IMR-90 (cell line): ENCODE results near the gene SLC25A21. TPM values are rescaled to one million over a fixed set of nuclear protein-coding genes. Genes with fewer than 3 reads are reported as not detected.

Source experiments
- ATAC-seq: fragments of 200-7000 bp; cut with Tn5 transposase; 2 replicates; pipeline ENCODE4 v1.9.1; 2020; ENCODE audit warnings: low read depth, mild to moderate bottlenecking, moderate library complexity
- BruUV-seq: library from RNA; stranded (reverse); fragments of 400-500 nt; replicated peaks from 2 replicates; lab custom pipeline; 2021; lab: Mats Ljungman, UMichigan
- CTCF ChIA-PET: fragments of 300-600 bp; formaldehyde crosslinking; extraction: SDS; loops from one replicate; lab custom pipeline; 2021; ENCODE audit warnings: antibody characterized with exemption; lab: Yijun Ruan, JAX
- POLR2A ChIA-PET: fragments of 300-600 bp; sonication (Branson Sonifier 250); formaldehyde crosslinking; loops from one replicate; lab custom pipeline; 2022; ENCODE audit warnings: antibody characterized with exemption; ENCODE audit not compliant: unreplicated experiment; lab: Charles Lee
- DNase-seq: peaks from one replicate; pipeline ENCODE4 v3.0.0; 2013
- H2AFZ ChIP-seq: replicated peaks from 2 replicates; pipeline ENCODE3; 2013; ENCODE audit warnings: low read length, mild to moderate bottlenecking; ENCODE audit not compliant: poor library complexity
- H2AK5ac ChIP-seq: 2 replicates; pipeline ENCODE4 v1.6.1; 2013; ENCODE audit warnings: low read depth, low read length, inconsistent platforms
- H2AK9ac ChIP-seq: replicated peaks from 2 replicates; pipeline ENCODE3; 2013; ENCODE audit warnings: mild to moderate bottlenecking, low read depth, low read length, moderate library complexity; ENCODE audit not compliant: poor library complexity
- H2BK120ac ChIP-seq: 2 replicates; pipeline ENCODE4 v1.6.1; 2013; ENCODE audit warnings: low read depth, low read length, inconsistent platforms
- H2BK15ac ChIP-seq: 3 replicates; pipeline ENCODE4 v1.6.1; 2013; ENCODE audit warnings: low read depth, low read length, inconsistent platforms
- H2BK20ac ChIP-seq: 2 replicates; pipeline ENCODE4 v1.6.1; 2013; ENCODE audit warnings: low read depth, mild to moderate bottlenecking, inconsistent platforms, low read length, moderate library complexity
- H2BK5ac ChIP-seq: 2 replicates; pipeline ENCODE4 v1.6.1; 2013; ENCODE audit warnings: mild to moderate bottlenecking, low read depth, low read length, inconsistent platforms; ENCODE audit not compliant: poor library complexity, severe bottlenecking
- H3K14ac ChIP-seq: replicated peaks from 2 replicates; pipeline ENCODE4 v1.6.1; 2013; ENCODE audit warnings: low read depth, low read length, inconsistent platforms
- H3K18ac ChIP-seq: 2 replicates; pipeline ENCODE4 v1.6.1; 2013; ENCODE audit warnings: low read depth, low read length, control low read depth
- H3K23ac ChIP-seq: 2 replicates; pipeline ENCODE4 v1.6.1; 2013; ENCODE audit warnings: low read depth, low read length, inconsistent platforms
- H3K27ac ChIP-seq: 2 replicates; pipeline ENCODE4 v1.5.1; 2013; ENCODE audit warnings: mild to moderate bottlenecking, control low read depth, low read length; ENCODE audit not compliant: insufficient read depth
- H3K27me3 ChIP-seq: 2 replicates; pipeline ENCODE4 v1.6.1; 2013; ENCODE audit warnings: low read length; ENCODE audit not compliant: control insufficient read depth, insufficient read depth
- H3K36me3 ChIP-seq: 2 replicates; pipeline ENCODE4 v1.6.1; 2013; ENCODE audit warnings: low read length, mixed read lengths; ENCODE audit not compliant: control insufficient read depth, insufficient read depth
- H3K4ac ChIP-seq: 2 replicates; pipeline ENCODE4 v1.6.1; 2013; ENCODE audit warnings: low read depth, low read length, inconsistent platforms
- H3K4me1 ChIP-seq: 2 replicates; pipeline ENCODE4 v1.6.1; 2013; ENCODE audit warnings: low read length, mixed read lengths; ENCODE audit not compliant: control insufficient read depth, insufficient read depth
- H3K4me2 ChIP-seq: 2 replicates; pipeline ENCODE4 v1.6.1; 2013; ENCODE audit warnings: low read depth, mild to moderate bottlenecking, control low read depth, low read length, moderate library complexity
- H3K4me3 ChIP-seq: 2 replicates; pipeline ENCODE4 v1.5.1; 2013; ENCODE audit warnings: low read depth, mild to moderate bottlenecking, control low read depth, low read length, moderate library complexity; ENCODE audit not compliant: insufficient read depth
- H3K56ac ChIP-seq: 2 replicates; pipeline ENCODE4 v1.6.1; 2013; ENCODE audit warnings: low read length, inconsistent platforms; ENCODE audit not compliant: insufficient read depth; ENCODE audit errors: extremely low read depth
- H3K79me1 ChIP-seq, 2 experiments: 2 replicates each; pipeline ENCODE4 v1.6.1; 2013; ENCODE audit warnings: low read length in 2 of 2, inconsistent platforms in 1 of 2, low read depth in 1 of 2
- H3K9ac ChIP-seq: 2 replicates; pipeline ENCODE4 v1.6.1; 2013; ENCODE audit warnings: low read depth, low read length, control low read depth
- H3K9me1 ChIP-seq: 2 replicates; pipeline ENCODE4 v1.6.1; 2013; ENCODE audit warnings: low read length, inconsistent platforms; ENCODE audit not compliant: insufficient read depth
- H3K9me3 ChIP-seq: 2 replicates; pipeline ENCODE4 v1.6.1; 2013; ENCODE audit warnings: low read length; ENCODE audit not compliant: control insufficient read depth, insufficient read depth
- H4K20me1 ChIP-seq: 2 replicates; pipeline ENCODE4 v1.6.1; 2013; ENCODE audit warnings: low read length, inconsistent platforms; ENCODE audit not compliant: insufficient read depth
- H4K5ac ChIP-seq: 2 replicates; pipeline ENCODE4 v1.6.1; 2013; ENCODE audit warnings: mild to moderate bottlenecking, low read depth, low read length, control low read depth
- H4K8ac ChIP-seq, 2 experiments: 2 replicates each; pipeline ENCODE4 v1.6.1; 2013; ENCODE audit warnings: low read depth in 2 of 2, low read length in 2 of 2, control low read depth in 1 of 2, inconsistent platforms in 1 of 2
- H4K91ac ChIP-seq: 2 replicates; pipeline ENCODE4 v1.6.1; 2013; ENCODE audit warnings: low read depth, low read length, inconsistent platforms; ENCODE audit not compliant: insufficient read depth
- CEBPB ChIP-seq: IDR thresholded peaks from 2 replicates; pipeline ENCODE4 v1.6.1; 2012; ENCODE audit warnings: low read depth, low read length, improper control_type of control experiment
- CHD1 ChIP-seq: IDR thresholded peaks from 2 replicates; pipeline ENCODE4 v1.6.1; 2012; ENCODE audit warnings: low read depth, low read length, improper control_type of control experiment
- ELK1 ChIP-seq: fragments of 150-350 bp; IDR thresholded peaks from 2 replicates; pipeline ENCODE4 v1.6.1; 2016; ENCODE audit warnings: low read depth, mild to moderate bottlenecking, low read length, moderate library complexity, borderline replicate concordance
- FOS ChIP-seq: fragments of 150-350 bp; IDR thresholded peaks from 2 replicates; pipeline ENCODE4 v1.6.1; 2016; ENCODE audit warnings: low read depth, low read length
- MAFK ChIP-seq: IDR thresholded peaks from 2 replicates; pipeline ENCODE4 v1.6.1; 2012; ENCODE audit warnings: low read depth, low read length, improper control_type of control experiment
- MAZ ChIP-seq: IDR thresholded peaks from 2 replicates; pipeline ENCODE4 v1.6.1; 2012; ENCODE audit warnings: low read depth, mild to moderate bottlenecking, low read length, improper control_type of control experiment, moderate library complexity, borderline replicate concordance
- RAD21 ChIP-seq: IDR thresholded peaks from 2 replicates; pipeline ENCODE4 v1.6.1; 2012; ENCODE audit warnings: low read length, improper control_type of control experiment
- RCOR1 ChIP-seq: IDR thresholded peaks from 2 replicates; pipeline ENCODE4 v1.6.1; 2012; ENCODE audit warnings: mild to moderate bottlenecking, low read length, improper control_type of control experiment; ENCODE audit not compliant: insufficient replicate concordance
- RFX5 ChIP-seq: IDR thresholded peaks from 2 replicates; pipeline ENCODE4 v1.8.0; 2012; ENCODE audit warnings: low read depth, mild to moderate bottlenecking, low read length, moderate library complexity
- USF2 ChIP-seq: fragments of 150-350 bp; IDR thresholded peaks from 2 replicates; pipeline ENCODE4 v1.6.1; 2017; ENCODE audit warnings: mild to moderate bottlenecking, antibody characterized with exemption, low read length, low read depth
- WGBS, 2 experiments: methylation state at CpG; one replicate each; pipeline versions ENCODE4 v1.1.5 to v1.1.7; 2013; ENCODE audit warnings: missing lambda C conversion rate in 2 of 2; ENCODE audit not compliant: insufficient read length in 1 of 2; ENCODE audit errors: extremely low coverage in 2 of 2; 5-methylcytosine and 5-hydroxymethylcytosine counted together
- dilution Hi-C: fragments of 300-500 bp; cut with HindIII; formaldehyde crosslinking; loops from one replicate; pipeline ENCODE4 v1.14.3; 2018; ENCODE audit warnings: low sequenced_read_pairs; ENCODE audit not compliant: unreplicated experiment
- in situ Hi-C: fragments of 300-500 bp; cut with MboI; formaldehyde crosslinking; loops from 3 replicates; pipeline ENCODE4 v1.14.3; 2019; ENCODE audit warnings: low sequenced_read_pairs, inconsistent platforms, mixed read lengths
- intact Hi-C: fragments of 100-400 bp; cut with micrococcal nuclease; formaldehyde crosslinking; loops from 2 replicates; pipeline ENCODE4 v1.10.0; 2022
- polyA plus RNA-seq, 3 experiments: library from polyadenylated mRNA; depleted of rRNA; stranded (reverse); fragments of >200 nt; gene quantifications; 2 replicates each; pipeline ENCODE4 v1.2.3, GENCODE V29; 2012; ENCODE audit warnings: low replicate concordance in 1 of 3
- total RNA-seq: library from RNA; depleted of rRNA; stranded (reverse); fragments of >200 nt; gene quantifications from 2 replicates; pipeline ENCODE4 v1.2.3, GENCODE V29; 2012

Gene SLC25A21
- total and polyA plus RNA-seq, 2 of the 4 experiments (the other 2 are of a cell fraction), result 0.62 to 0.90 TPM

- intact Hi-C loops, result no loop called here
- H2BK15ac ChIP-seq, result no peak overlapping the region
- no peak overlapping the region for H2AFZ ChIP-seq
- dilution Hi-C loops, result no loop called here
- ATAC-seq, result no peak
- H4K91ac ChIP-seq, result no peak overlapping the region
- H2BK5ac ChIP-seq, result no peak overlapping the region
- no CpG with 5 or more reads among the region's 1 CpG for WGBS, 2 experiments
- H3K14ac ChIP-seq, result no peak overlapping the region
- no peak overlapping the region for H3K27ac ChIP-seq
- H4K5ac ChIP-seq, result no peak overlapping the region
- ChIA-PET CTCF (no interaction called here), POLR2A (no interaction called here)
- H3K4me1 ChIP-seq, result no peaks in the 10 kb centered on the region
- H3K36me3 ChIP-seq, result no peaks in the 10 kb centered on the region
- no peak overlapping the region for H3K4me3 ChIP-seq
- H3K9ac ChIP-seq, result no peak overlapping the region
- H3K79me1 ChIP-seq, result no peaks in the 10 kb centered on the region
- no peaks in the 10 kb centered on the region for H4K20me1 ChIP-seq
- no peaks in the 10 kb centered on the region for H3K27me3 ChIP-seq
- no peak overlapping the region for H3K4me2 ChIP-seq
- in situ Hi-C loops, result no loop called here
- H4K8ac ChIP-seq, result no peak overlapping the region
- no peak overlapping the region for H3K56ac ChIP-seq
- no peak for DNase-seq
- H3K18ac ChIP-seq, result no peak overlapping the region
- H2AK5ac ChIP-seq, result no peak overlapping the region
- no peak overlapping the region for H3K4ac ChIP-seq
- TF ChIP-seq CHD1 (no peak), FOS (no peak), RFX5 (no peak), ELK1 (no peak), MAFK (no peak), RAD21 (no peak), CEBPB (no peak), RCOR1 (no peak), MAZ (no peak), USF2 (no peak)
- no peaks in the 10 kb centered on the region for H3K9me3 ChIP-seq
- no peak overlapping the region for H3K23ac ChIP-seq
- no peaks in the 10 kb centered on the region for H3K9me1 ChIP-seq
- no peak overlapping the region for H2BK20ac ChIP-seq
- no peak overlapping the region for H2AK9ac ChIP-seq
- no TSS peak for BruUV-seq
- H2BK120ac ChIP-seq, result no peak overlapping the region
Observed at GRCh38 chr14:36718216-36718615, 454.2 kb downstream of the SLC25A21 start.
